HepG2 (cell line): ENCODE measurements around the gene SIK2. TPM values are rescaled to one million over a fixed set of nuclear protein-coding genes. Genes with fewer than 3 reads are reported as not detected.

Experiments
- ARNT2 ChIP-seq: sonication (generic); formaldehyde crosslinking; IDR thresholded peaks from 2 replicates; pipeline ENCODE4 v1.8.0; 2022; ENCODE audit warnings: mild to moderate bottlenecking, low read depth, missing genetic modification reagents, moderate library complexity
- BHLHE40 ChIP-seq: IDR thresholded peaks from 2 replicates; pipeline ENCODE4 v1.6.1; 2011; ENCODE audit warnings: low read length, improper control_type of control experiment
- HIVEP1 ChIP-seq: sonication (generic); formaldehyde crosslinking; IDR thresholded peaks from 2 replicates; pipeline ENCODE4 v1.4.0; 2020; ENCODE audit warnings: mild to moderate bottlenecking, missing genetic modification reagents
- KLF11 ChIP-seq: IDR thresholded peaks from 2 replicates; pipeline ENCODE4 v1.6.1; 2016; ENCODE audit warnings: missing compliant biosample characterization
- MAFK ChIP-seq, 2 experiments: IDR thresholded peaks in 1 of 2; conservative IDR thresholded peaks in 1 of 2; 2 replicates each; pipeline ENCODE4 v1.6.1; 2011; ENCODE audit warnings: improper control_type of control experiment in 2 of 2, low read length in 2 of 2
- MEF2D ChIP-seq: sonication (generic); formaldehyde crosslinking; IDR thresholded peaks from 2 replicates; pipeline ENCODE4 v1.5.1; 2020; ENCODE audit warnings: mild to moderate bottlenecking, missing genetic modification reagents
- PPARG ChIP-seq: conservative IDR thresholded peaks from 2 replicates; pipeline ENCODE4 v1.6.1; 2016; ENCODE audit warnings: missing biosample characterization, missing genetic modification reagents
- SIX1 ChIP-seq: sonication (generic); formaldehyde crosslinking; IDR thresholded peaks from 2 replicates; pipeline ENCODE4 v1.4.0; 2020; ENCODE audit warnings: missing genetic modification reagents, borderline replicate concordance
- SP4 ChIP-seq: sonication (generic); formaldehyde crosslinking; IDR thresholded peaks from 2 replicates; pipeline ENCODE4 v1.8.1; 2023; ENCODE audit warnings: mild to moderate bottlenecking, missing genetic modification reagents
- TIGD3 ChIP-seq: sonication (generic); formaldehyde crosslinking; IDR thresholded peaks from 2 replicates; pipeline ENCODE4 v1.5.1; 2020; ENCODE audit warnings: mild to moderate bottlenecking, missing genetic modification reagents, borderline replicate concordance
- ZBED4 ChIP-seq: sonication (generic); formaldehyde crosslinking; IDR thresholded peaks from 2 replicates; pipeline ENCODE4 v1.4.0; 2020; ENCODE audit warnings: missing genetic modification reagents, borderline replicate concordance
- ZBTB37 ChIP-seq: sonication (generic); formaldehyde crosslinking; IDR thresholded peaks from 2 replicates; pipeline ENCODE4 v1.4.0; 2020; ENCODE audit warnings: mild to moderate bottlenecking, missing genetic modification reagents
- ZNF143 ChIP-seq: sonication (generic); formaldehyde crosslinking; IDR thresholded peaks from 2 replicates; pipeline ENCODE4 v1.4.0; 2020; ENCODE audit warnings: missing genetic modification reagents
- ZNF235 ChIP-seq: sonication (generic); formaldehyde crosslinking; IDR thresholded peaks from 2 replicates; pipeline ENCODE4 v1.8.1; 2023; ENCODE audit warnings: mild to moderate bottlenecking, missing genetic modification reagents, borderline replicate concordance
- ZNF3 ChIP-seq: IDR thresholded peaks from 2 replicates; pipeline ENCODE4 v1.7.0; 2017; ENCODE audit warnings: inconsistent platforms
- ZNF775 ChIP-seq: sonication (generic); formaldehyde crosslinking; IDR thresholded peaks from 2 replicates; pipeline ENCODE4 v1.4.0; 2020; ENCODE audit warnings: missing genetic modification reagents, mild to moderate bottlenecking, moderate library complexity, borderline replicate concordance
- polyA plus RNA-seq, 8 experiments: library from polyadenylated mRNA; depleted of rRNA in 3 of 8; stranded (reverse) in 7 of 8; unstranded in 1 of 8; fragments of >200 nt; fragmentation: Illumina TruSeq in 4 of 8; extraction: Trizol in 4 of 8; gene quantifications; 2 replicates each; pipeline versions ENCODE4 v1.2.1 to v1.2.3, GENCODE V29; 2011 to 2016; ENCODE audit warnings: low read depth in 4 of 8, missing spikeins in 1 of 8, mixed read lengths in 1 of 8; ENCODE audit not compliant: insufficient read depth in 1 of 8
- total RNA-seq, 5 experiments: library from RNA; depleted of rRNA; stranded (reverse); fragments of >200 nt; fragmentation: Illumina TruSeq; extraction: Trizol; gene quantifications; 2 replicates each; pipeline ENCODE4 v1.2.3, GENCODE V29; 2016; ENCODE audit warnings: low read depth in 1 of 5

Gene SIK2
- total and polyA plus RNA-seq, 2 of the 13 experiments (the other 11 are each of a cell fraction or from before 2014, with no cell fraction given): 8.1 to 15.4 TPM

GRCh38 chr11:111601979-111602864 lies at the start of gene SIK2 (continued):
- peak; percentile 46; the same call in 1 of the 2 replicates for TF ChIP-seq ZBED4 (CRISPR knock-in tag)
- TF ChIP-seq ZNF775 (CRISPR knock-in tag): no peak
- TF ChIP-seq BHLHE40: peak; percentile 48; the same call in 1 of the 2 replicates
- TF ChIP-seq SP4 (CRISPR knock-in tag): peak; percentile 58; the same call in 1 of the 2 replicates
- no peak for TF ChIP-seq ZBTB37 (CRISPR knock-in tag)
- peak; percentile 78 for TF ChIP-seq PPARG (CRISPR knock-in tag)
- peak; percentile 76; the same call in 1 of the 2 replicates for TF ChIP-seq MEF2D (CRISPR knock-in tag)
- TF ChIP-seq MAFK (conservative IDR thresholded peaks at IDR 0.05 in 1 of 2, IDR thresholded peaks at IDR 0.05 in 1 of 2; ENCODE audit: low read length in 2 of 2): no peak
- no peak; the same call in 1 of the 2 replicates for TF ChIP-seq ZNF143 (CRISPR knock-in tag)
- TF ChIP-seq KLF11 (CRISPR knock-in tag): no peak
- TF ChIP-seq TIGD3 (CRISPR knock-in tag): peak; percentile 55; the same call in 1 of the 2 replicates
- no peak for TF ChIP-seq ZNF3
- peak; percentile 72 for TF ChIP-seq ARNT2
- TF ChIP-seq ZNF235 (CRISPR knock-in tag): no peak
- no peak for TF ChIP-seq HIVEP1
- no peak for TF ChIP-seq SIX1 (CRISPR knock-in tag)
